Ascending aorta (tissue), 2 donors: ENCODE measurements around the gene ATXN3. TPM values are rescaled to one million over a fixed set of nuclear protein-coding genes. Genes with fewer than 3 reads are reported as not detected.
A peak's percentile ranks its signal among the peaks of the same experiment; 100 is the strongest.

Source experiments
- DNase-seq, 2 donors: peaks; one replicate each; pipeline ENCODE4 v3.0.0-alpha.2; 2019; ENCODE audit warnings: low spot score in 2 of 2
- H3K27ac ChIP-seq, 2 donors: fragments of 200-600 bp; sonication (generic); one replicate each; pipeline ENCODE4 v1.5.1; 2016 to 2017; ENCODE audit warnings: mild to moderate bottlenecking in 1 of 2
- H3K27me3 ChIP-seq: fragments of 200-600 bp; sonication (generic); one replicate; pipeline ENCODE4 v1.5.1; 2017
- H3K36me3 ChIP-seq, 2 donors: fragments of 200-600 bp; sonication (generic); one replicate each; pipeline ENCODE4 v1.5.1; 2016
- H3K4me1 ChIP-seq, 2 donors: fragments of 200-600 bp; sonication (generic); one replicate each; pipeline ENCODE4 v1.5.1; 2016 to 2017; ENCODE audit warnings: mild to moderate bottlenecking in 1 of 2
- H3K4me3 ChIP-seq, 2 donors: fragments of 200-600 bp; sonication (generic); one replicate each; pipeline ENCODE4 v1.5.1; 2016 to 2017; ENCODE audit warnings: mild to moderate bottlenecking in 1 of 2
- H3K9me3 ChIP-seq, 2 donors: fragments of 200-600 bp; sonication (generic); one replicate each; pipeline ENCODE4 v1.5.1; 2016
- intact Hi-C: fragments of 100-400 bp; cut with DNase I; formaldehyde crosslinking; loops from one replicate; pipeline ENCODE4 v1.15.1; 2023
- total RNA-seq: library from RNA; depleted of rRNA; stranded (reverse); fragments of >200 nt; gene quantifications from one replicate; pipeline ENCODE4 v1.1.0, GENCODE V29; 2016
- TF ChIP-seq, protein P1 (sequence below), 3 experiments: fragments of 200-600 bp in 2 of 3; fragments of 450-650 bp in 1 of 3; sonication (generic) in 2 of 3; IDR thresholded peaks; one replicate each; pipeline ENCODE4 v1.5.1; 2016 to 2019; ENCODE audit warnings: antibody characterized with exemption in 3 of 3, mild to moderate bottlenecking in 1 of 3, moderate library complexity in 1 of 3

Gene ATXN3
- total RNA-seq, 1 donor from 2014 or later = 90.4 TPM

GRCh38 chr14:92105073-92105892 lies 1.1 kb downstream of the ATXN3 start:
- intact Hi-C loops = loop anchor here (5.0 to 10.0 kb wide), 3 partner anchors 180 to 593 kb away; partner anchors contain the start of gene PPP4R3A
- no peak for DNase-seq
- Histone ChIP-seq H3K4me1 (peaks cover 4 to 23% of the 10 kb centered on the region in 2 donors), H3K27me3 (no peaks in the 10 kb centered on the region), H3K9me3 (no peaks in the 10 kb centered on the region), H3K36me3 (no peaks in the 10 kb centered on the region), H3K4me3 (peak overlapping the region; percentile 89 to 90), H3K27ac (peak overlapping the region; percentile 93)
- TF ChIP-seq, protein P1, sequence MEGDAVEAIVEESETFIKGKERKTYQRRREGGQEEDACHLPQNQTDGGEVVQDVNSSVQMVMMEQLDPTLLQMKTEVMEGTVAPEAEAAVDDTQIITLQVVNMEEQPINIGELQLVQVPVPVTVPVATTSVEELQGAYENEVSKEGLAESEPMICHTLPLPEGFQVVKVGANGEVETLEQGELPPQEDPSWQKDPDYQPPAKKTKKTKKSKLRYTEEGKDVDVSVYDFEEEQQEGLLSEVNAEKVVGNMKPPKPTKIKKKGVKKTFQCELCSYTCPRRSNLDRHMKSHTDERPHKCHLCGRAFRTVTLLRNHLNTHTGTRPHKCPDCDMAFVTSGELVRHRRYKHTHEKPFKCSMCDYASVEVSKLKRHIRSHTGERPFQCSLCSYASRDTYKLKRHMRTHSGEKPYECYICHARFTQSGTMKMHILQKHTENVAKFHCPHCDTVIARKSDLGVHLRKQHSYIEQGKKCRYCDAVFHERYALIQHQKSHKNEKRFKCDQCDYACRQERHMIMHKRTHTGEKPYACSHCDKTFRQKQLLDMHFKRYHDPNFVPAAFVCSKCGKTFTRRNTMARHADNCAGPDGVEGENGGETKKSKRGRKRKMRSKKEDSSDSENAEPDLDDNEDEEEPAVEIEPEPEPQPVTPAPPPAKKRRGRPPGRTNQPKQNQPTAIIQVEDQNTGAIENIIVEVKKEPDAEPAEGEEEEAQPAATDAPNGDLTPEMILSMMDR (IDR thresholded peaks at IDR 0.05) = no peak

DNA sequence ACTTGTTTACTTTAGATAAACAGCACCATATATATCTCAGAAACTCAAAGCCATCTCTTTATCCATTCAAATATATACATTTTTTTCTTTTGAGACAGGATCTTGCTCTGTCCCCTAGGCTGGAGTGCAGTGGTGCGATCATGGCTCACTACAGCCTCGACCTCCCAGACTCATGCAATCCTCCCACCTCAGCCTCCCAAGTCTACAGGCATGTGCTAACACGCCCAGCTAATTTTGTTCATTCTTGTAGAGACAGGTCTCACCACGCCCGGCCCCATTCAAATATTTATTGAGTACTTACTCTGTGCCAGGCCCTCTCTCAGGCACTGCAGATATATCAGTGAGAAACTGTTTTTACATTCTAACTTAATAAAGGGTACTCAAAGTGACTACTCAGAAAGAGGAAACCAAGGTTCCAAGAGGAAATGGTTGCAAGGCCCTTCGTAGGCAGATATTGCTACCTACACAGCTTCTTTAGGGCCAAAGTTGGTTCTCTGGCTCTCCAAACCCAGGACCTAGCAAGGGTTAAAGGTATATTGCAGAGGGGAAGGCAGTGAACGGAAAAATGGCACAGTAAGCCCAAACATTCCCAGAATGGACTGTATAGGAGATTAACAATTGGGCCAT lies 2.9 kb downstream of the ATXN3 start:
- no peak for DNase-seq
- H3K4me1 ChIP-seq = peaks cover 4 to 23% of the 10 kb centered on the region in 2 donors
- no peaks in the 10 kb centered on the region for H3K36me3 ChIP-seq
- no peaks in the 10 kb centered on the region for H3K9me3 ChIP-seq
- H3K27ac ChIP-seq = no peak overlapping the region
- no peak overlapping the region for H3K4me3 ChIP-seq
- TF ChIP-seq, protein P1 (IDR thresholded peaks at IDR 0.05) = no peak
- intact Hi-C loops = loop anchor here (10.0 kb wide), 1 partner anchor 179 kb away; no protein-coding TSS in a partner anchor
- H3K27me3 ChIP-seq = no peaks in the 10 kb centered on the region

DNA sequence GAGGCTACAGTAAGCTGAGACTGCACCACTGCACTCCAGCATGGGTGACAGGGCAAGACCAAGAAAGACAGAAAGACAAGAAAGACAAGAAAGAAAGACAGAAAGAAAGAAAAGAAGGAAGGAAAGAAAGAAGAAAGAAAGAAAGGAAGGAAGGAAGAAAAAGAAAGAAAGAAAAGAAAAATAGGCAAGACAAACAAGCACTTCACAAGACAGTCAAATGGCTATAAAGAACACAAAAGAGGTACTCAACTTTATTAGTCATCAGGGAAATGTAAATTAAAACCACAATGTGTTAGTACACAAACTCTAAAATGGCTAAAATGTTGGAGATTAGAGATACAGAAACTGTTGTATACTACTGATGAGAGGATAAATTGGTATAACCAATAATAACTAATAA lies 6.6 kb downstream of the ATXN3 start:
- H3K4me3 ChIP-seq = no peak overlapping the region
- no peaks in the 10 kb centered on the region for H3K27me3 ChIP-seq
- no peak for DNase-seq
- H3K27ac ChIP-seq = no peak overlapping the region
- TF ChIP-seq, protein P1 (IDR thresholded peaks at IDR 0.05) = no peak
- peaks cover 11 to 14% of the 10 kb centered on the region in 2 donors for H3K36me3 ChIP-seq
- H3K4me1 ChIP-seq = peaks cover 0 to 17% of the 10 kb centered on the region in 2 donors
- intact Hi-C loops = loop anchor here (10.0 kb wide), 1 partner anchor 175 kb away; no protein-coding TSS in a partner anchor
- no peaks in the 10 kb centered on the region for H3K9me3 ChIP-seq

GRCh38 chr14:92093320-92093719 lies 13.1 kb downstream of the ATXN3 start:
- intact Hi-C loops = no loop called here
- Histone ChIP-seq H3K36me3 (peaks cover 25 to 53% of the 10 kb centered on the region in 2 donors), H3K27ac (no peak overlapping the region), H3K9me3 (no peaks in the 10 kb centered on the region), H3K4me1 (no peaks in the 10 kb centered on the region), H3K27me3 (no peaks in the 10 kb centered on the region), H3K4me3 (no peak overlapping the region)
- TF ChIP-seq, protein P1 (IDR thresholded peaks at IDR 0.05) = peak in 1 of 3 experiments; percentile 9
- DNase-seq = no peak

GRCh38 chr14:92088494-92088893 lies 17.9 kb downstream of the ATXN3 start:
- Histone ChIP-seq H3K27me3 (no peaks in the 10 kb centered on the region), H3K27ac (no peak overlapping the region), H3K36me3 (peaks cover 41 to 68% of the 10 kb centered on the region in 2 donors), H3K4me3 (no peak overlapping the region), H3K9me3 (no peaks in the 10 kb centered on the region), H3K4me1 (no peaks in the 10 kb centered on the region)
- intact Hi-C loops = no loop called here
- TF ChIP-seq, protein P1 (IDR thresholded peaks at IDR 0.05) = no peak
- DNase-seq = no peak
